H9 (cell line): ENCODE results near the gene DLG2. TPM values are rescaled to one million over a fixed set of nuclear protein-coding genes. Genes with fewer than 3 reads are reported as not detected.

Experiments used
- DNase-seq: peaks from one replicate; pipeline ENCODE4 v3.0.0-alpha.2; 2017
- H2AFZ ChIP-seq: one replicate; pipeline ENCODE4 v1.6.1; 2013; ENCODE audit warnings: mild to moderate bottlenecking, low read length, control low read depth, moderate library complexity
- H2AK5ac ChIP-seq: 2 replicates; pipeline ENCODE4 v1.6.1; 2013; ENCODE audit warnings: low read length, control low read depth, mixed read lengths; ENCODE audit not compliant: insufficient read length
- H2BK120ac ChIP-seq: one replicate; pipeline ENCODE4 v1.6.1; 2013; ENCODE audit warnings: low read depth, mild to moderate bottlenecking, low read length, control low read depth, inconsistent platforms; ENCODE audit not compliant: poor library complexity, severe bottlenecking
- H2BK12ac ChIP-seq: 2 replicates; pipeline ENCODE4 v1.6.1; 2013; ENCODE audit warnings: low read length, control low read depth, mixed read lengths, low read depth; ENCODE audit not compliant: insufficient read length
- H2BK15ac ChIP-seq: 2 replicates; pipeline ENCODE4 v1.6.1; 2013; ENCODE audit warnings: low read depth, low read length, control low read depth
- H2BK20ac ChIP-seq: one replicate; pipeline ENCODE4 v1.6.1; 2013; ENCODE audit warnings: low read depth, mild to moderate bottlenecking, low read length, control low read depth, inconsistent platforms; ENCODE audit not compliant: poor library complexity, severe bottlenecking
- H2BK5ac ChIP-seq: 2 replicates; pipeline ENCODE4 v1.6.1; 2013; ENCODE audit warnings: low read length, control low read depth, mixed read lengths; ENCODE audit not compliant: insufficient read length
- H3K14ac ChIP-seq: 2 replicates; pipeline ENCODE4 v1.6.1; 2013; ENCODE audit warnings: low read length, control low read depth; ENCODE audit not compliant: insufficient read depth
- H3K18ac ChIP-seq: 2 replicates; pipeline ENCODE4 v1.6.1; 2013; ENCODE audit warnings: low read depth, mild to moderate bottlenecking, mixed read lengths, low read length, control low read depth; ENCODE audit not compliant: insufficient read length
- H3K23ac ChIP-seq: 2 replicates; pipeline ENCODE4 v1.6.1; 2013; ENCODE audit warnings: low read length, control low read depth, mixed read lengths, low read depth; ENCODE audit not compliant: insufficient read length
- H3K23me2 ChIP-seq: 2 replicates; pipeline ENCODE4 v1.6.1; 2013; ENCODE audit warnings: low read depth, mild to moderate bottlenecking, mixed read lengths, low read length, control low read depth; ENCODE audit not compliant: insufficient read length, poor library complexity, severe bottlenecking
- H3K27ac ChIP-seq: 2 replicates; pipeline ENCODE4 v1.5.1; 2013; ENCODE audit warnings: low read length, control low read depth, mixed read lengths, low read depth; ENCODE audit not compliant: insufficient read length
- H3K27me3 ChIP-seq: 2 replicates; pipeline ENCODE4 v1.6.1; 2013; ENCODE audit warnings: low read length, control low read depth, inconsistent platforms; ENCODE audit not compliant: insufficient read depth
- H3K4ac ChIP-seq: 2 replicates; pipeline ENCODE4 v1.6.1; 2013; ENCODE audit warnings: low read depth, mild to moderate bottlenecking, control low read depth, inconsistent platforms, low read length, moderate library complexity
- H3K4me1 ChIP-seq: 2 replicates; pipeline ENCODE4 v1.6.1; 2013; ENCODE audit warnings: low read length, control low read depth, inconsistent platforms; ENCODE audit not compliant: insufficient read depth
- H3K4me2 ChIP-seq: 2 replicates; pipeline ENCODE4 v1.6.1; 2013; ENCODE audit warnings: low read length, control low read depth, mixed read lengths; ENCODE audit not compliant: insufficient read length, insufficient read depth
- H3K56ac ChIP-seq: 2 replicates; pipeline ENCODE4 v1.6.1; 2013; ENCODE audit warnings: low read depth, mild to moderate bottlenecking, mixed read lengths, low read length, control low read depth; ENCODE audit not compliant: insufficient read length
- H3K79me1 ChIP-seq: 2 replicates; pipeline ENCODE4 v1.6.1; 2013; ENCODE audit warnings: low read depth, mild to moderate bottlenecking, moderate library complexity, low read length, control low read depth, inconsistent platforms; ENCODE audit not compliant: insufficient read depth, poor library complexity, severe bottlenecking
- H3K79me2 ChIP-seq: 2 replicates; pipeline ENCODE4 v1.6.1; 2013; ENCODE audit warnings: low read length, control low read depth, inconsistent platforms; ENCODE audit not compliant: insufficient read depth
- H3K9ac ChIP-seq: 2 replicates; pipeline ENCODE4 v1.6.1; 2013; ENCODE audit warnings: low read length, control low read depth, mixed read lengths; ENCODE audit not compliant: insufficient read length; ENCODE audit errors: extremely low read depth
- H3K9me3 ChIP-seq: one replicate; pipeline ENCODE4 v1.6.1; 2013; ENCODE audit warnings: low read depth, low read length, inconsistent platforms; ENCODE audit not compliant: control insufficient read depth
- H3T11ph ChIP-seq: one replicate; pipeline ENCODE4 v1.6.1; 2013; ENCODE audit warnings: mild to moderate bottlenecking, low read length, control low read depth, inconsistent platforms
- H4K20me1 ChIP-seq: one replicate; pipeline ENCODE4 v1.6.1; 2013; ENCODE audit not compliant: control insufficient read depth, insufficient read length, insufficient read depth
- H4K5ac ChIP-seq: 2 replicates; pipeline ENCODE4 v1.6.1; 2013; ENCODE audit warnings: low read depth, mild to moderate bottlenecking, mixed read lengths, low read length, control low read depth; ENCODE audit not compliant: insufficient read length
- H4K8ac ChIP-seq: replicated peaks from 2 replicates; pipeline ENCODE4 v1.6.1; 2013; ENCODE audit warnings: low read length, control low read depth, mixed read lengths, low read depth; ENCODE audit not compliant: insufficient read length
- H4K91ac ChIP-seq: 2 replicates; pipeline ENCODE4 v1.6.1; 2013; ENCODE audit warnings: low read depth, mild to moderate bottlenecking, moderate library complexity, mixed read lengths, low read length, control low read depth; ENCODE audit not compliant: insufficient read length
- H3K27ac Mint-ChIP-seq, 3 experiments: 2 replicates in 2 of 3; 3 replicates in 1 of 3; pipeline ENCODE4 v1.8.0; 2020 to 2021; ENCODE audit warnings: mixed read lengths in 3 of 3, mild to moderate bottlenecking in 1 of 3, moderate library complexity in 1 of 3
- H3K27me3 Mint-ChIP-seq: 2 replicates; pipeline ENCODE4 v1.8.0; 2021; ENCODE audit warnings: low read depth, mild to moderate bottlenecking, moderate library complexity, mixed read lengths
- H3K36me3 Mint-ChIP-seq, 3 experiments: 2 replicates in 2 of 3; 3 replicates in 1 of 3; pipeline ENCODE4 v1.8.0; 2020 to 2021; ENCODE audit warnings: low read depth in 3 of 3, mixed read lengths in 3 of 3; ENCODE audit not compliant: insufficient read depth in 1 of 3
- H3K4me1 Mint-ChIP-seq, 2 experiments: 2 replicates each; pipeline ENCODE4 v1.8.0; 2020; ENCODE audit warnings: mixed read lengths in 2 of 2
- H3K4me3 Mint-ChIP-seq, 2 experiments: 2 replicates in 1 of 2; 3 replicates in 1 of 2; pipeline ENCODE4 v1.8.0; 2020 to 2021; ENCODE audit warnings: mild to moderate bottlenecking in 2 of 2, mixed read lengths in 2 of 2, moderate library complexity in 1 of 2
- H3K9me3 Mint-ChIP-seq, 2 experiments: 2 replicates in 1 of 2; 3 replicates in 1 of 2; pipeline ENCODE4 v1.8.0; 2020; ENCODE audit warnings: mild to moderate bottlenecking in 2 of 2, mixed read lengths in 2 of 2, moderate library complexity in 1 of 2
- CTCF ChIP-seq: fragments of 200-600 bp; sonication (generic); conservative IDR thresholded peaks from 3 replicates; pipeline ENCODE4 v1.8.0; 2021; ENCODE audit warnings: antibody characterized with exemption, mild to moderate bottlenecking
- WGBS: extraction: QIAGEN DNeasy Blood & Tissue Kit; methylation state at CpG from one replicate; pipeline ENCODE4 v1.1.7; 2013; ENCODE audit warnings: missing lambda C conversion rate, low lambda C conversion rate, mixed read lengths; ENCODE audit not compliant: insufficient read length; ENCODE audit errors: extremely low coverage; 5-methylcytosine and 5-hydroxymethylcytosine counted together
- total RNA-seq: library from RNA; stranded (reverse); gene quantifications from 2 replicates; pipeline ENCODE4 v1.2.1, GENCODE V29; 2021

DLG2 gene
- total RNA-seq, 1 experiment from 2014 or later, result 8.0 TPM

DNA sequence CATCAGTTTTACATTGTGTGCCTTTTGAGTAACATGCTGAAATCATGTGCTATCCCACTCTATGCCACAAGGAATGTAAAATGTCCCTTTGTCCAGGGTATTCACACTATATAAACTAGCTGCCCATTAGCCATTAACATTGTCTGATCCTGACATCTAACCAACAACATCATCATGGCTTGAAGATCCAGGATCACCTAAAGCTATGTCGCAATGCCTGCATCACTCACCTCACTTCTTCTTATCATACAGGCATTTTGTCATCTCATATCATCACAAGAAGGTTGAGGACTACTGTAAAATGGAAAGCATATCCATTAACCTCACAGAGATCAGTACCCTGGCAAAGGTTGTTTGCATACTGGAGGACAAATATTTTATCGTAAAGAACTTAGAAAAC lies 742.3 kb downstream of the DLG2 start:
- H3K79me1 ChIP-seq, result no peaks in the 10 kb centered on the region
- no peaks in the 10 kb centered on the region for H3K4me1 ChIP-seq
- no peaks in the 10 kb centered on the region for H3K27me3 Mint-ChIP-seq
- H2BK20ac ChIP-seq, result no peak overlapping the region
- no peak overlapping the region for H3T11ph ChIP-seq
- H3K9me3 Mint-ChIP-seq, result no peaks in the 10 kb centered on the region
- H3K4me3 Mint-ChIP-seq, result no peak overlapping the region
- no peak overlapping the region for H4K5ac ChIP-seq
- H3K14ac ChIP-seq, result no peak overlapping the region
- no peak overlapping the region for H3K27ac Mint-ChIP-seq
- no peak overlapping the region for H3K56ac ChIP-seq
- no peak overlapping the region for H2AK5ac ChIP-seq
- H4K8ac ChIP-seq, result no peak overlapping the region
- H3K23ac ChIP-seq, result no peak overlapping the region
- no peak overlapping the region for H4K91ac ChIP-seq
- WGBS, result no CpG with 5 or more reads among the region's 2 CpGs
- H3K79me2 ChIP-seq, result no peaks in the 10 kb centered on the region
- no peak overlapping the region for H3K9ac ChIP-seq
- H3K4me2 ChIP-seq, result no peak overlapping the region
- H3K36me3 Mint-ChIP-seq, result no peaks in the 10 kb centered on the region
- H4K20me1 ChIP-seq, result no peaks in the 10 kb centered on the region
- no peak overlapping the region for H2BK120ac ChIP-seq
- H3K4me1 Mint-ChIP-seq, result peaks cover 0 to 4% of the 10 kb centered on the region in 2 experiments; a peak in 2 of 4 replicates
- no peak overlapping the region for H3K4ac ChIP-seq
- no peak overlapping the region for H2BK12ac ChIP-seq
- DNase-seq, result no peak
- no peak overlapping the region for H2AFZ ChIP-seq
- H2BK5ac ChIP-seq, result no peak overlapping the region
- H3K9me3 ChIP-seq, result no peaks in the 10 kb centered on the region
- no peaks in the 10 kb centered on the region for H3K27me3 ChIP-seq
- no peaks in the 10 kb centered on the region for H3K23me2 ChIP-seq
- TF ChIP-seq CTCF, result no peak
- no peak overlapping the region for H3K27ac ChIP-seq
- no peak overlapping the region for H2BK15ac ChIP-seq
- H3K18ac ChIP-seq, result no peak overlapping the region
